Neutrophil (primary cell): ENCODE measurements around the gene URGCP.

Source experiments
- H3K27ac ChIP-seq: fragments of 200-600 bp; sonication (generic); 2 replicates; pipeline ENCODE4 v1.5.1; 2016; ENCODE audit warnings: mild to moderate bottlenecking, moderate library complexity
- H3K27me3 ChIP-seq: fragments of 200-600 bp; sonication (generic); 2 replicates; pipeline ENCODE4 v1.6.0; 2016; ENCODE audit warnings: mild to moderate bottlenecking
- H3K36me3 ChIP-seq: fragments of 200-600 bp; sonication (generic); 2 replicates; pipeline ENCODE4 v1.5.1; 2017
- H3K4me1 ChIP-seq, 2 experiments: fragments of 200-600 bp in 1 of 2; sonication (generic) in 1 of 2; 1 replicate in 1 of 2; 2 replicates in 1 of 2; pipeline versions ENCODE4 v1.5.1 to v1.6.1; 2013 to 2016; ENCODE audit warnings: low read depth in 1 of 2, low read length in 1 of 2, mild to moderate bottlenecking in 1 of 2, moderate library complexity in 1 of 2; ENCODE audit not compliant: control insufficient read depth in 1 of 2, insufficient read depth in 1 of 2
- H3K4me3 ChIP-seq, 2 experiments: fragments of 200-600 bp in 1 of 2; sonication (generic) in 1 of 2; 1 replicate in 1 of 2; 2 replicates in 1 of 2; pipeline ENCODE4 v1.5.1; 2013 to 2016; ENCODE audit warnings: low read depth in 1 of 2, low read length in 1 of 2, mild to moderate bottlenecking in 1 of 2, moderate library complexity in 1 of 2
- H3K9me3 ChIP-seq: fragments of 200-600 bp; sonication (generic); 2 replicates; pipeline ENCODE4 v1.5.1; 2016
- CTCF ChIP-seq: fragments of 200-600 bp; sonication (generic); IDR thresholded peaks from 2 replicates; pipeline ENCODE4 v1.5.1; 2016; ENCODE audit warnings: antibody characterized with exemption

The URGCP gene

DNA sequence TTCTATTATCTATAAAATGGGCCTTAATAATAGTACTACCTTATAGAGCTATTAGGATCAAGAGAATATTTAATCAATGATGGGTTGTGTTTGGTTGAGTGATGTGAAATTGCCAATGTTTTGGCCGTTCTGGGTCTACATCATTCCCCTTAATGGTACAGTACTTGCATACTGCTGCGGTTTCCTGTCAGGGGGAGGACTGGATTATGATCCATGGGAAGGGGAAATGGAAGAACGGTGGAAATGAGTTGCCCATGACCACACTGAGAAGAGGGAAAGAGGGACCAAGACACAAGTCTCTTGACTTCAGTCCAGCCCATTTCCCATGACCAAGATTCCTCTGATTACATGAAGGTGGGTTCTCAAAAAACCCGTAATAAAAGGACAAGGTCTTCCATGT is 36.1 kb downstream of the URGCP start:
- Histone ChIP-seq H3K4me3 (peak overlapping the region in 1 of 2 experiments; percentile 64), H3K36me3 (peaks cover 7% of the 10 kb centered on the region), H3K27ac (peak overlapping the region; percentile 91), H3K9me3 (no peaks in the 10 kb centered on the region), H3K4me1 (peaks cover 17 to 20% of the 10 kb centered on the region in 2 experiments), H3K27me3 (no peaks in the 10 kb centered on the region)
- TF ChIP-seq CTCF, result no peak

GRCh38 chr7:43869867-43870240 is 36.5 kb downstream of the URGCP start:
- no peak for TF ChIP-seq CTCF
- Histone ChIP-seq H3K4me1 (peaks cover 17 to 20% of the 10 kb centered on the region in 2 experiments), H3K9me3 (no peaks in the 10 kb centered on the region), H3K27me3 (no peaks in the 10 kb centered on the region), H3K4me3 (peak overlapping the region; percentile 64 to 95), H3K36me3 (peaks cover 7% of the 10 kb centered on the region), H3K27ac (peak overlapping the region; percentile 91)

GRCh38 chr7:43869006-43869866 is 37.2 kb downstream of the URGCP start, which contains the start of gene MRPS24:
Gene MRPS24 (minus strand): TSS chr7:43869517. CDS start chr7:43869495, 22 bp downstream.
- Histone ChIP-seq H3K4me1 (peaks cover 17 to 20% of the 10 kb centered on the region in 2 experiments), H3K27ac (peak within 1 kb of the TSS; percentile 91), H3K9me3 (no peaks in the 10 kb centered on the region)

GRCh38 chr7:43868681-43869005 is 37.8 kb downstream of the URGCP start:
- H3K4me3 ChIP-seq, result peak overlapping the region; percentile 64 to 95
- peaks cover 17 to 20% of the 10 kb centered on the region in 2 experiments for H3K4me1 ChIP-seq
- no peak for TF ChIP-seq CTCF
- no peaks in the 10 kb centered on the region for H3K27me3 ChIP-seq
- H3K9me3 ChIP-seq, result no peaks in the 10 kb centered on the region
- H3K27ac ChIP-seq, result no peak overlapping the region
- peaks cover 7% of the 10 kb centered on the region for H3K36me3 ChIP-seq

More at GRCh38 chr7:43869006-43869866, 37.2 kb downstream of the URGCP start, which contains the start of gene MRPS24:
- H3K4me3 ChIP-seq, result peak within 1 kb of the TSS; percentile 64 to 95
- TF ChIP-seq CTCF, result peak; percentile 22
- peaks cover 7% of the 10 kb centered on the region for H3K36me3 ChIP-seq
- H3K27me3 ChIP-seq, result no peaks in the 10 kb centered on the region

DNA sequence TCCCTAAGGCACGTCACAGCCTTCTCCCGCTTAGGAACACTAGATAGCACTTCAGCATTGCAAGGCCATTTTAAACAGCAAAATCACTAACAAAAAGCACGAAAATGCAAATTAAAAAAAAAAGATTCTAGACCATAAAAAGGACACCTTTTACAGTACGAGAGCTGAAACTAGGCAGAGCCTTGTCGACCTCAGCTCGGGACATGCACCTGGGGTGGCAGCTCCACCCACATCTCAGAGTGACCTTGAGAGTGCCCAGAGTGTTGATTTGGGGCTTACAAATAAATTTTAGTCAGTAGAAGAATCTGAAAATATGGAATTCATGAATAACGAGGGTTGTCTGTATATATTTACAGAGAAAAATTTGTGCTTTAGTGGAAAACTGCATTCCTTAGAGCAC is 38.2 kb downstream of the URGCP start:
- H3K4me1 ChIP-seq, result peaks cover 17 to 20% of the 10 kb centered on the region in 2 experiments
- H3K4me3 ChIP-seq, result no peak overlapping the region
- no peaks in the 10 kb centered on the region for H3K9me3 ChIP-seq
- H3K36me3 ChIP-seq, result peaks cover 7% of the 10 kb centered on the region
- no peak overlapping the region for H3K27ac ChIP-seq
- H3K27me3 ChIP-seq, result no peaks in the 10 kb centered on the region
- no peak for TF ChIP-seq CTCF
